HepG2 (cell line): ENCODE results near the gene PITPNM2. TPM values are rescaled to one million over a fixed set of nuclear protein-coding genes. Genes with fewer than 3 reads are reported as not detected.

Experiments used
- ARNTL ChIP-seq: sonication (generic); formaldehyde crosslinking; IDR thresholded peaks from 2 replicates; pipeline ENCODE4 v1.4.0; 2020; ENCODE audit warnings: mild to moderate bottlenecking, missing genetic modification reagents
- CENPBD1 ChIP-seq: sonication (generic); formaldehyde crosslinking; IDR thresholded peaks from 2 replicates; pipeline ENCODE4 v1.8.0; 2022; ENCODE audit warnings: missing genetic modification reagents, low read depth, mild to moderate bottlenecking, borderline replicate concordance
- GATAD1 ChIP-seq: IDR thresholded peaks from 2 replicates; pipeline ENCODE4 v1.6.1; 2016; ENCODE audit warnings: missing genetic modification reagents, missing compliant biosample characterization
- GTF3A ChIP-seq: sonication (generic); formaldehyde crosslinking; conservative IDR thresholded peaks from 2 replicates; pipeline ENCODE4 v1.4.0; 2020; ENCODE audit warnings: mild to moderate bottlenecking, missing genetic modification reagents
- HOXA5 ChIP-seq: sonication (generic); formaldehyde crosslinking; IDR thresholded peaks from 2 replicates; pipeline ENCODE4 v1.4.0; 2020; ENCODE audit warnings: missing genetic modification reagents
- JDP2 ChIP-seq: sonication (generic); formaldehyde crosslinking; IDR thresholded peaks from 2 replicates; pipeline ENCODE4 v1.8.1; 2022; ENCODE audit warnings: missing genetic modification reagents, borderline replicate concordance
- MED13 ChIP-seq: sonication (generic); formaldehyde crosslinking; IDR thresholded peaks from 2 replicates; pipeline ENCODE4 v1.5.0; 2020; ENCODE audit warnings: missing genetic modification reagents
- NONO ChIP-seq, 2 experiments: fragments of 450-650 bp in 1 of 2; sonication (generic) in 1 of 2; formaldehyde crosslinking in 1 of 2; IDR thresholded peaks in 1 of 2; conservative IDR thresholded peaks in 1 of 2; 2 replicates each; pipeline versions ENCODE4 v1.6.1 to v1.8.0; 2017 to 2022; ENCODE audit warnings: mild to moderate bottlenecking in 1 of 2, missing genetic modification reagents in 1 of 2, moderate library complexity in 1 of 2
- PHB2 ChIP-seq: fragments of 450-650 bp; IDR thresholded peaks from 2 replicates; pipeline ENCODE4 v1.6.1; 2018; ENCODE audit not compliant: partially characterized antibody
- SNAPC4 ChIP-seq: sonication (generic); formaldehyde crosslinking; IDR thresholded peaks from 2 replicates; pipeline ENCODE4 v1.4.0; 2020; ENCODE audit warnings: mild to moderate bottlenecking, missing genetic modification reagents
- ZBTB8A ChIP-seq: sonication (generic); formaldehyde crosslinking; IDR thresholded peaks from 2 replicates; pipeline ENCODE4 v1.4.0; 2020; ENCODE audit warnings: mild to moderate bottlenecking, low read depth, missing genetic modification reagents, borderline replicate concordance
- ZEB1 ChIP-seq: IDR thresholded peaks from 2 replicates; pipeline ENCODE4 v1.6.1; 2012; ENCODE audit warnings: mild to moderate bottlenecking, low read depth, inconsistent platforms; ENCODE audit not compliant: insufficient replicate concordance
- ZMYM3 ChIP-seq: sonication (generic); formaldehyde crosslinking; IDR thresholded peaks from 2 replicates; pipeline ENCODE4 v1.5.1; 2020; ENCODE audit warnings: mild to moderate bottlenecking, missing genetic modification reagents
- ZNF20 ChIP-seq: sonication (generic); formaldehyde crosslinking; IDR thresholded peaks from 2 replicates; pipeline ENCODE4 v1.4.0; 2020; ENCODE audit warnings: mild to moderate bottlenecking, moderate library complexity, missing genetic modification reagents
- ZNF446 ChIP-seq: sonication (generic); formaldehyde crosslinking; IDR thresholded peaks from 2 replicates; pipeline ENCODE4 v1.5.0; 2020; ENCODE audit warnings: mild to moderate bottlenecking, missing genetic modification reagents
- polyA plus RNA-seq, 8 experiments: library from polyadenylated mRNA; depleted of rRNA in 3 of 8; stranded (reverse) in 7 of 8; unstranded in 1 of 8; fragments of >200 nt; fragmentation: Illumina TruSeq in 4 of 8; extraction: Trizol in 4 of 8; gene quantifications; 2 replicates each; pipeline versions ENCODE4 v1.2.1 to v1.2.3, GENCODE V29; 2011 to 2016; ENCODE audit warnings: low read depth in 4 of 8, missing spikeins in 1 of 8, mixed read lengths in 1 of 8; ENCODE audit not compliant: insufficient read depth in 1 of 8
- total RNA-seq, 5 experiments: library from RNA; depleted of rRNA; stranded (reverse); fragments of >200 nt; fragmentation: Illumina TruSeq; extraction: Trizol; gene quantifications; 2 replicates each; pipeline ENCODE4 v1.2.3, GENCODE V29; 2016; ENCODE audit warnings: low read depth in 1 of 5

Gene PITPNM2
- total and polyA plus RNA-seq, 2 of the 13 experiments (the other 11 are each of a cell fraction or from before 2014, with no cell fraction given): 4.2 to 5.3 TPM

- TF ChIP-seq SNAPC4 (peak; percentile 16; the same call in 1 of the 2 replicates), PHB2 (no peak), GATAD1 (CRISPR knock-in tag) (no peak), ARNTL (no peak), NONO (IDR thresholded peaks at IDR 0.05) (no peak), NONO (CRISPR knock-in tag; conservative IDR thresholded peaks at IDR 0.05) (no peak), CENPBD1 (CRISPR knock-in tag) (no peak), MED13 (CRISPR knock-in tag) (no peak), JDP2 (no peak), GTF3A (no peak), ZNF20 (no peak), HOXA5 (CRISPR knock-in tag) (no peak), ZBTB8A (CRISPR knock-in tag) (no peak), ZEB1 (no peak), ZMYM3 (CRISPR knock-in tag) (peak; percentile 99), ZNF446 (CRISPR knock-in tag) (no peak)
Measured at GRCh38 chr12:123140676-123141614, 9.9 kb downstream of the PITPNM2 start (continued).
